ENCODE data around the gene LHFPL2.

LHFPL2 gene

GRCh38 chr5:78644741-78645300 lies 3.8 kb downstream of the LHFPL2 start:
- H3K9me3 Mint-ChIP-seq: no peaks in the 10 kb centered on the region
- no peak for DNase-seq
- no peak overlapping the region for H3K4me3 Mint-ChIP-seq

GRCh38 chr5:78644129-78644528 lies 4.4 kb downstream of the LHFPL2 start:
- H3K9me3 Mint-ChIP-seq: no peaks in the 10 kb centered on the region
- DNase-seq (no peak), ATAC-seq (replicated peaks) (no peak)
- no peak overlapping the region for H3K27ac Mint-ChIP-seq
- H3K36me3 Mint-ChIP-seq (ENCODE audit: insufficient read depth): peaks cover 2% of the 10 kb centered on the region
- peaks cover 6 to 7% of the 10 kb centered on the region in 2 donors for H3K4me1 Mint-ChIP-seq (ENCODE audit: low read depth in 2 of 2)
- H3K4me3 Mint-ChIP-seq: no peak overlapping the region
- H3K27me3 Mint-ChIP-seq: peaks cover 36 to 46% of the 10 kb centered on the region in 2 donors

More at GRCh38 chr5:78644741-78645300, 3.8 kb downstream of the LHFPL2 start:
- Mint-ChIP-seq H3K4me1 (ENCODE audit: low read depth in 2 of 2) (peaks cover 8 to 10% of the 10 kb centered on the region in 2 donors), H3K27ac (no peak overlapping the region), H3K27me3 (peaks cover 41 to 47% of the 10 kb centered on the region in 2 donors), H3K36me3 (ENCODE audit: insufficient read depth) (peaks cover 2% of the 10 kb centered on the region)
- ATAC-seq (replicated peaks): no peak

GRCh38 chr5:78642701-78643100 lies 5.9 kb downstream of the LHFPL2 start:
- no peak for ATAC-seq (replicated peaks)
- DNase-seq: no peak
- Mint-ChIP-seq H3K27ac (no peak overlapping the region), H3K4me1 (ENCODE audit: low read depth in 2 of 2) (peaks cover 6 to 7% of the 10 kb centered on the region in 2 donors), H3K27me3 (peaks cover 36 to 50% of the 10 kb centered on the region in 2 donors), H3K4me3 (no peak overlapping the region), H3K36me3 (ENCODE audit: insufficient read depth) (peaks cover 2% of the 10 kb centered on the region), H3K9me3 (no peaks in the 10 kb centered on the region)

DNA sequence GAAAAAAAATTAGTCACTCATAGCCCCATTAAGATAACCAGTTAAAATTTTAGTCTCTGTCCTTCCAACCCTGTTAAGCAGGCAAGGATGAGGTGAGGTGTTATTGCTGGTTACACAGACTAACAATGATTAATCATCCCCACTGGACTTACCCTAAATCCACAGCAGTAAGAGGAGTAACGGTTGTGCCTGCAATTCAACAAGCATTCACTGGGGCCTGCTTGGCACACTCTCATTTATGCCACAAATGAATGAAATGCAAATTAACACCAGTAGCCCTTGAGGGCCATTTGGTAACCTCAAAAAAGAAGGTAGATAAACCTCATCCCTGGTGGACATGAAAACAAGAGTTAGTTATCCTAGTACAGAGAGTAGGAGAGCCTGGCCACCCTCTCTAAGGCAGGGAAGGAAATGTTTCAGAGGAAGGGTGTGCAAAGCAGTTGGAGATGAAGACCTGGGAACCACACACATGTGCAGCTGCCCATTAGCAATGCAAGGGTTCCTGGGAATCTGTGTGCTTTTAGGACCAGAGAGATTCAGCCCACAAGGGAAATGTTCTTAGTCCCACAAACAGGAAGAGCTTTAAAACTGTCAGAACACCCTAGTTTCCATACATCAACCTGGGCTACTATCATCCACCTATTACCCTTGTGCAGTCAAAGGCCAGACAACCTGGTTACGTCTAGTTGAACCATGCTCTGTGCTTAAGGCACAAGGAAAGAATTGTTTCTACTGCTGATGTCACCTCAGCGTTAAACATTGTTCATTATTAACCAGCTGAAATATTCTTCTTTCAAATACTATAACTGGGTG lies 7.7 kb downstream of the LHFPL2 start:
- Mint-ChIP-seq H3K27ac (no peak overlapping the region), H3K9me3 (no peaks in the 10 kb centered on the region), H3K27me3 (peaks cover 28 to 36% of the 10 kb centered on the region in 2 donors), H3K36me3 (ENCODE audit: insufficient read depth) (peaks cover 2% of the 10 kb centered on the region), H3K4me1 (ENCODE audit: low read depth in 2 of 2) (no peaks in the 10 kb centered on the region), H3K4me3 (no peak overlapping the region)
- DNase-seq: no peak
- ATAC-seq (replicated peaks): no peak

GRCh38 chr5:78639791-78640190 lies 8.8 kb downstream of the LHFPL2 start:
- H3K27ac Mint-ChIP-seq: no peak overlapping the region
- H3K9me3 Mint-ChIP-seq: no peaks in the 10 kb centered on the region
- peaks cover 2% of the 10 kb centered on the region for H3K36me3 Mint-ChIP-seq (ENCODE audit: insufficient read depth)
- DNase-seq (no peak), ATAC-seq (replicated peaks) (no peak)
- peaks cover 20 to 35% of the 10 kb centered on the region in 2 donors for H3K27me3 Mint-ChIP-seq
- no peak overlapping the region for H3K4me3 Mint-ChIP-seq
- H3K4me1 Mint-ChIP-seq (ENCODE audit: low read depth in 2 of 2): no peaks in the 10 kb centered on the region

GRCh38 chr5:78638973-78639669 lies 9.5 kb downstream of the LHFPL2 start:
- no peak overlapping the region for H3K27ac Mint-ChIP-seq
- peaks cover 19 to 35% of the 10 kb centered on the region in 2 donors for H3K27me3 Mint-ChIP-seq
- H3K4me1 Mint-ChIP-seq (ENCODE audit: low read depth in 2 of 2): no peaks in the 10 kb centered on the region
- DNase-seq: no peak
- H3K36me3 Mint-ChIP-seq (ENCODE audit: insufficient read depth): peaks cover 2% of the 10 kb centered on the region
- H3K9me3 Mint-ChIP-seq: no peaks in the 10 kb centered on the region
- ATAC-seq (replicated peaks): no peak
- no peak overlapping the region for H3K4me3 Mint-ChIP-seq

DNA sequence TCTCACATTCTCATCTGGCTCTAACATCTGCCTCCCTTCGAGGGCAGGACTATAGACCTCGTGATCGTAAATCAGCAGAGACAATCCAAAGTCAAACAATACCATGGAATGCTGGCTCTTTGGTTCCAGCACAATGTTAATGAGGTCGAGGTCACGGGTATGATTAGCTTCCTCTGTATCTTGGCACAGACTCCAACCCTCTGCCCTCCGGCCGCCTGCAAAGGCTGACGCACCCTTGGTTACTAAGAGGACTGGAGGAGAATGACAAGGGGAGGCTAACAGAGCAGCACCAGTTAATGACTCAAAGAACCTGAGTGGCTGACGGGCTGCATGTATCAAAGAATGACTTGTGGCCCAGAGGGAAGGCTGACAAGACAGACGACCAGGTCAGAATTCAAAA lies 10.1 kb downstream of the LHFPL2 start:
- Mint-ChIP-seq H3K36me3 (ENCODE audit: insufficient read depth) (peaks cover 2% of the 10 kb centered on the region), H3K27ac (no peak overlapping the region), H3K9me3 (no peaks in the 10 kb centered on the region), H3K4me1 (ENCODE audit: low read depth in 2 of 2) (no peaks in the 10 kb centered on the region), H3K27me3 (peaks cover 17 to 33% of the 10 kb centered on the region in 2 donors), H3K4me3 (no peak overlapping the region)
- DNase-seq: no peak
- ATAC-seq (replicated peaks): no peak

DNA sequence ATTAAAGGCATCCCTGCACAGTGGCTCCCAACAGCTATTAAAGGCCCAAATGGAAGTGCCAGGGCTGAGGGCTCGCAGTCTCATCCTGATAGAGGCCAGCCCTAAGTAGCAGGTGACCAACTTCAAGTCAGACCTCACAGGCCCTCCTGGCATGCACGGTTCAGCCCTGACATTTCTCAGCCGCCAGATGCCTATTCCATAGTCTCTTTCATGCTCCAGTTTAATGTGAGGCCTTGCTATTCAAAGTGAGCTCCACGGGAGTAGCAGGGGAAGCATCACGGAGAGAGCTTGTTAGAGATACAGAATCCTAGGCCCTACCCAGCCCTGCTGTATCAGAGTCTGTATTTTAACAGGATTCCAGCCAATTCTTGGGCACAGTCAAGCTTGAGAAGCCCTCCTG lies 11.1 kb downstream of the LHFPL2 start:
- Mint-ChIP-seq H3K4me3 (no peak overlapping the region), H3K27ac (no peak overlapping the region), H3K4me1 (ENCODE audit: low read depth in 2 of 2) (no peaks in the 10 kb centered on the region), H3K36me3 (ENCODE audit: insufficient read depth) (no peaks in the 10 kb centered on the region), H3K9me3 (no peaks in the 10 kb centered on the region), H3K27me3 (peaks cover 17 to 40% of the 10 kb centered on the region in 2 donors)
- ATAC-seq (replicated peaks) (no peak), DNase-seq (no peak)

GRCh38 chr5:78636682-78637081 lies 11.9 kb downstream of the LHFPL2 start:
- ATAC-seq (replicated peaks) (no peak), DNase-seq (no peak)
- H3K27me3 Mint-ChIP-seq: peaks cover 23 to 48% of the 10 kb centered on the region in 2 donors
- no peak overlapping the region for H3K4me3 Mint-ChIP-seq
- H3K36me3 Mint-ChIP-seq (ENCODE audit: insufficient read depth): no peaks in the 10 kb centered on the region
- no peaks in the 10 kb centered on the region for H3K9me3 Mint-ChIP-seq
- H3K27ac Mint-ChIP-seq: no peak overlapping the region
- H3K4me1 Mint-ChIP-seq (ENCODE audit: low read depth in 2 of 2): no peaks in the 10 kb centered on the region

DNA sequence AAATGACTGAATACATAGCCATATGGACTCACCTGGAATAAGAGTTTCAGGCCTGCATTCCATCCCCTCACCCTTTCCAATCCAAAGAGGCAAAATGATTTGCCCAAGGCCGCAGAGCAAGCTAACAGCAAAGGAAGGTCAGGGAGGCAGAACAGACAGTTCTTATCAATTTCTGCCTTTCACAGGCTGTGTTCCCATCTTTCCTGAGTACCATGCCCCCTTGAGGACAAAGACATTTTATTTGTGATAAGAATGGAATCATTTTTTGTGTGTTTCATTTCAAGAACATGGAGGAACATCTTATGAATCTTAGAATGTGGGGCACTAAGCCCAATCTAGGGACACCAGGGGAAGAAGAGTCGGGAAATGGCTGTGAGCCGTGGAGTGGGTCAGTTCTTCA lies 13.9 kb downstream of the LHFPL2 start:
- Mint-ChIP-seq H3K27me3 (peaks cover 29 to 54% of the 10 kb centered on the region in 2 donors), H3K9me3 (no peaks in the 10 kb centered on the region), H3K4me1 (ENCODE audit: low read depth in 2 of 2) (no peaks in the 10 kb centered on the region), H3K27ac (no peak overlapping the region), H3K36me3 (ENCODE audit: insufficient read depth) (no peaks in the 10 kb centered on the region), H3K4me3 (no peak overlapping the region)
- ATAC-seq (replicated peaks) (no peak), DNase-seq (no peak)

GRCh38 chr5:78634229-78634628 lies 14.3 kb downstream of the LHFPL2 start:
- no peaks in the 10 kb centered on the region for H3K36me3 Mint-ChIP-seq (ENCODE audit: insufficient read depth)
- DNase-seq (no peak), ATAC-seq (replicated peaks) (no peak)
- no peaks in the 10 kb centered on the region for H3K4me1 Mint-ChIP-seq (ENCODE audit: low read depth in 2 of 2)
- H3K27ac Mint-ChIP-seq: no peak overlapping the region
- H3K9me3 Mint-ChIP-seq: no peaks in the 10 kb centered on the region
- peaks cover 31 to 50% of the 10 kb centered on the region in 2 donors for H3K27me3 Mint-ChIP-seq
- H3K4me3 Mint-ChIP-seq: no peak overlapping the region

- Mint-ChIP-seq H3K9me3 (no peaks in the 10 kb centered on the region), H3K4me1 (ENCODE audit: low read depth in 2 of 2) (no peaks in the 10 kb centered on the region), H3K36me3 (ENCODE audit: insufficient read depth) (no peaks in the 10 kb centered on the region), H3K27me3 (peaks cover 36 to 48% of the 10 kb centered on the region in 2 donors), H3K27ac (no peak overlapping the region), H3K4me3 (no peak overlapping the region)
- ATAC-seq (replicated peaks) (no peak), DNase-seq (no peak)
Observed at GRCh38 chr5:78633700-78634099, 14.9 kb downstream of the LHFPL2 start.

DNA sequence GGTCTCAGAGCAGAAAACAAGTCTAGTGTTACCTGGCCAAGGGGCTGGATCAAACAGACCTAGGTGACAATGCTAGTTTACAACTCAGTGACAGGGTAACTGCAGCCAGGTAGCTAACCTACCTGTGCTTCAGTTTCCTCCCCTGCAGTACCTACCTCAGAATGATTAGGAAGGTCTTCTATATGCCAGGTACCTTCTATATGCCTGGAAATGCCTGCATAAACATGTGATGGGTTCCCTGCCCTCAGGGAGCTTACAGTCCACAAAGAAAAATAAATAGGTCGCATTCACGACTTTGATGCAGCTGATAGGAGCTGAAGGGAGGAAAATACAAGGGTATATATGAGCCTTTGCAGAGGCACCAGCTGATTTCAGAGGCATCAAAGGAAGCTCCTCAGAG lies 16.1 kb downstream of the LHFPL2 start:
- Mint-ChIP-seq H3K36me3 (ENCODE audit: insufficient read depth) (no peaks in the 10 kb centered on the region), H3K4me3 (no peak overlapping the region), H3K27me3 (peaks cover 48 to 60% of the 10 kb centered on the region in 2 donors), H3K9me3 (no peaks in the 10 kb centered on the region), H3K4me1 (ENCODE audit: low read depth in 2 of 2) (no peaks in the 10 kb centered on the region), H3K27ac (no peak overlapping the region)
- ATAC-seq (replicated peaks) (no peak), DNase-seq (no peak)

DNA sequence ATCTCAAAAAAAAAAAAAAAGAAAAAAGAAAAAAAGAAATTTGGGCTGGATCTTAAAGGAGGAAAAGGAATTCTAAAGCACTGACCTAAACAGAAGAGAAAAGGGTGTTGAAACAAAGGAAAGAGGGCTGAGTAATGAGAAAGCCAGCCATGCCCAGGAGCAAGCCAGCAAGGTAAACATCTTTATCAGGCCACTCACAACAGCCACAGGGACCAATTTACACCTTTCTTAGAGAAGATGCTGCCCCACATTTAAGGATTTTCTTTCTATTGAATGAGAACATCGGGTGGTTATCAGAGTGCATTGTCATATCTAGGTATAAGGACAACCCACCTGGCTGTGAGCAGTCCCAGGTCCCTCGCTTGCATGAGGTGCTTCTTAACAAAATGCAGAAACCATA lies 16.6 kb downstream of the LHFPL2 start:
- no peaks in the 10 kb centered on the region for H3K4me1 Mint-ChIP-seq (ENCODE audit: low read depth in 2 of 2)
- no peaks in the 10 kb centered on the region for H3K9me3 Mint-ChIP-seq
- no peaks in the 10 kb centered on the region for H3K36me3 Mint-ChIP-seq (ENCODE audit: insufficient read depth)
- DNase-seq: no peak
- H3K4me3 Mint-ChIP-seq: no peak overlapping the region
- no peak for ATAC-seq (replicated peaks)
- H3K27me3 Mint-ChIP-seq: peaks cover 54 to 66% of the 10 kb centered on the region in 2 donors
- no peak overlapping the region for H3K27ac Mint-ChIP-seq
